Measurements from ENCODE around the gene CHM.
"Not testable (repeated sequence)": the region's sequence is repeated elsewhere in the genome, so short reads cannot be mapped to it uniquely, and the experiment has no call there.

The CHM gene

DNA sequence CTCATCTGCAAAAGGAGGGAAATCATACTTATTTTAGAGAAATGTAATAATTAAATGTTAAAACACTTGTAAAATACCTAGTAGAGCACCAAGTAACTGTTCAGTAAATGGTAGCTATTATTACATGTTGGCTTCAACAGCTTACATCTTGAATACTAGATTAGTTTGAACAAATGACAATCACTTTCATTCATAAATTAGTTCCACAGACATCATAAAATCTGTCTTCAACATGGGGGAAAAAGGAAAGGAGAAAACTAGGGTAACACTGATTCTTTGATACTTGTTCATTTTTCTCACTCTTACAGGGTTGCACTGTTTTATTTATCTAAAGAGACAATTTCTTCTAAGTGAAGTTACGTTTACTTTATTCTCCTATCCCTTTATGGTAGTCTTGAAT, 51.7 kb downstream of the CHM start:
- DNase-seq, result no peak

GRCh38 chrX:85994797-85995196, 52.6 kb downstream of the CHM start:
- no peak for DNase-seq

- no peak for DNase-seq
These were observed 53.1 kb downstream of the CHM start for GRCh38 chrX:85994228-85994627.

- DNase-seq, result no peak
These were observed 53.7 kb downstream of the CHM start for GRCh38 chrX:85993539-85994197.

- DNase-seq, result no peak
These were observed 54.5 kb downstream of the CHM start for GRCh38 chrX:85992811-85993229.

- DNase-seq, result no peak
These were observed 59.0 kb downstream of the CHM start for GRCh38 chrX:85988353-85988752.

DNA sequence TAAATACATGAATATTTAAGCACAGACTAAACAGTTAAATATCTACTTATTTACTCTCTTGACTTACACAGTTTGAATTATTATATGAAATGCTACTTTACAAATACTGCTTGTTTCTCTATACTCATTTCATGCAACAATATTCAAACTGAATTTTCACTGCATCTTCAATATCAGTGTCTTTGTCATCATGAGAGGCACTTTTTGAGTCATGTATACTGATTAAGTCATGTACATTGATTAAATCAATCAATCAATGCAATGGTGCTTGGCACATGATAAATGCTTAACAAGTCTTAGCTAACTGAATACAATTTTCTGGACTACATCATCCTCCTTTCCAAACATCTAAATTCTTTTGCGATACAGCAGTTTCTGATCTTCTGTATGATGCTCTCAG, 67.1 kb downstream of the CHM start:
- no peak for DNase-seq

GRCh38 chrX:85977218-85977617, 70.1 kb downstream of the CHM start:
- DNase-seq, result no peak

DNA sequence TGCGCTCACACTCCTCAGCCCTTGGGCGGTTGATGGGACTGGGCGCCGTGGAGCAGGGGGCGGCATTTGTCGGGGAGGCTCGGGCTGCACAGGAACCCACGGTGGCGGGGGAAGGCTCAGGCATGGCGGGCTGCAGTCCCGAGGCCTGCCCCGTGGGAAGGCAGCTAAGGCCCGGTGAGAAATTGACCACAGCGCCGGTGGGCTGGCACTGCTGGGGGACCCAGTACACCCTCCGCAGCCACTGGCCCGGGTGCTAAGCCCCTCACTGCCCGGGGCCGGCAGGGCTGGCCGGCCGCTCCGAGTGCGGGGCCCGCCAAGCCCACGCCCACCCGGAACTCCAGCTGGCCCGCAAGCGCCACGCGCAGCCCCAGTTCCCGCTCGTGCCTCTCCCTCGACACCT, 75.0 kb downstream of the CHM start:
- not testable (repeated sequence) for DNase-seq

DNA sequence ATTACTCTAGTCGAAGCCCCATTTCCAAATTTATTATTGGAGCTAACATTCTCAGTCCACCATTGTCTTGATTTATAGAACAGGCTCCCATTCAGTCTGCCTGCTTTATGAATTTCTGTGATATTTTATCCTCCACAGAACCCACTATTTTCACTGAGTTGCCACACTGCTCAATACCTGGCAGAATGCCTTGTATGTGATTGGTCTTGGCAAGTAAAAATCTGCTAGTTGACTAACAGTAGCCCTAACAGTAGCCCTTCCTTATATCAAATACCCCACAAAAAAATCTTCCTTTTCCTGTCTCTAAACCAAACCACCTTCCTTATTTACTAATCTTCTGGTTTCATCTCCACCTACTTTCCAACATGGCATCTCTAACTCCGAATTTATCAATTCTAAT, 82.6 kb downstream of the CHM start:
- DNase-seq, result no peak

- DNase-seq, result no peak
These were observed 83.6 kb downstream of the CHM start for GRCh38 chrX:85963736-85964135.

DNA sequence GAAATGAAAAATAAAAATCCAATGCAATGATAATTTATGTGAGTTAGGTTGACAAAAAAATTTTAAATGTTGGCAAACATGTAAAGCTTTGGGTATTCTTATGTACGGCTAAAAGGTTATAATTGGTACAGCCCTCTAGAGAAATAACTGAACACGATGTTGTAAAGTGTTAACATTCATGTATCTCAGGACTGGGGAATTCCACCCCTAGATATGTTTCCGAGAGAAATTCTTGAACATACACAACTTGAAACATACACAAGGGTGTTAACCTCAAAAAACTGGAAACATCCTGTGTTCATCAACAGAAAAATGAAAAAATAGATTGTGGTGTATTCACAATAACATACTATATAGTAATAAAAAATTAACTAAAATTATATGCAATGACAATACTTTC, 91.8 kb downstream of the CHM start:
- DNase-seq, result no peak

DNA sequence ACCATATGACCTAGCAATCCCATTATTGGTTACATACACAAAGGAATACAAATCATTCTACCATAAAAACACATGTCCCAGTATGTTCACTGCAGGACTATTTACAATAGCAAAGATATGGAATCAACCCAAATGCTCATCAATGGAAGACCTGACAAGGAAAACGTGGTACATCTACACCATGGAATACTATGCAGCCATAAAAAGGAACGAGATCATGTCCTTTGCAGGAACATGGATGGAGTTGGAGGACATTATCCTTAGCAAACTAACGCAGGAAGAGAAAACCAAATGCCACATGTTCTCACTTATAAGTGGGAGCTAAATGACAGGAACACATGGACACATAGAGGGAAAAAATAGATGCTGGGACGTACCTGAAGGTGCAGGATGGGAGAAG, 102.6 kb downstream of the CHM start:
- DNase-seq, result not testable (repeated sequence)

- no peak for DNase-seq
These were observed 106.1 kb downstream of the CHM start for GRCh38 chrX:85941275-85941674.

DNA sequence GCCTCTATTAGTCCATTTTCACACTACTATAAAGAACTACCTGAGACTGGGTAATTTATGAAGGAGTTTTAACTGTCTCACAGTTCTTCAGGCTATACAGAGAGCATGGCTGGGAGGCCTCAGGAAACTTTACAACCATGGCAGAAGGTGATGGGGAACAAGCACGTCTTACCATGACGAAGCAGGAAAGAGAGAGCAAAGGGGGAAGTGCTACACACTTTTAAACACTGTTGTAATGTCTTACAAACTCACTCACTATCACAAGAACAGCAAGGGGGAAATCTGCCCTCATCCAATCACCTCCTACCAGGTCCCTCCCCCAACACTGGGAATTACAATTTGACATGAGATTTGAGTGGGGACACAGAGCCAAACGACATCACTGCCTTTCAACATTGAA, 107.4 kb downstream of the CHM start:
- DNase-seq, result not testable (repeated sequence)

DNA sequence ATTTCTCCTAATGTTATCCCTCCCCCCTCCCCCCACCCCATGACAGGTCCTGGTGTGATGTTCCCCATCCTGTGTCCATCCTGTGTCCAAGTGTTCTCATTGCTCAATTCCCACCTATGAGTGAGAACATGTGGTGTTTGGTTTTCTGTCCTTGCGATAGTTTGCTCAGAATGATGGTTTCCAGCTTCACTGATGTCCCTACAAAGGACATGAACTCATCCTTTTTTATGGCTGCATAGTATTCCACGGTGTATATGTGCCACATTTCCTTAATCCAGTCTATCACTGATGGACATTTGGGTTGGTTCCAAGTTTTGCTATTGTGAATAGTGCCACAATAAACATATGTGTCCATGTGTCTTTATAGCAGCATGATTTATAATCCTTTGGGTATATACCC, 113.0 kb downstream of the CHM start:
- not testable (repeated sequence) for DNase-seq

GRCh38 chrX:85930099-85930498, 117.3 kb downstream of the CHM start:
- DNase-seq, result no peak

GRCh38 chrX:85928606-85929005, 118.8 kb downstream of the CHM start:
- no peak for DNase-seq

- DNase-seq, result no peak
These were observed 119.6 kb downstream of the CHM start for GRCh38 chrX:85927740-85928139.

GRCh38 chrX:85922821-85923220, 124.5 kb downstream of the CHM start:
- no peak for DNase-seq

DNA sequence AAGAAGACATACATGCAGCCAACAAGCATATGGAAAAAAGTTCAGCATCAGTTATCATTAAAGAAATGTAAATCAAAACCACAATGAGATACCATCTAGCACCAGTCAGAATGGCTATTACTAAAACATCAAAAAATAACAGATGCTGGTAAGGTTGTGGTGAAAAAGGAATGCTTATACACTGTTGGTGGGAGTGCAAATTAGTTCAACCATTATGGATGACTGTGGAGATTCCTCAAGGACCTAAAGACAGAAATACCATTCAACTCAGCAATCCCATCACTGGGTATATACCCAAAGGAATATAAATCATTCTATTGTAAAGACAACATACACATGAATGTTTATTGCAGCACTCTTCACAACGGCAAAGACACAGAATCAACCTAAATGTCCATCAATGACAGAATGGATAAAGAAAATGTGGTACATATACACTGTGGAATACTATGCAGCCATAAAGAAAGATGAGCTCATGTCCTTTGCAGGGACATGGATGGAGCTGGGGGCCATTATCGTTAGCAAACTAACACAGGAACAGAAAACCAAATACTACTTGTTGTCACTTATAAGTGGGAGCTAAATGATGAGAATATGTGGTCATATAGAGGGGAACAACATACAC, 130.6 kb downstream of the CHM start:
- not testable (repeated sequence) for DNase-seq

DNA sequence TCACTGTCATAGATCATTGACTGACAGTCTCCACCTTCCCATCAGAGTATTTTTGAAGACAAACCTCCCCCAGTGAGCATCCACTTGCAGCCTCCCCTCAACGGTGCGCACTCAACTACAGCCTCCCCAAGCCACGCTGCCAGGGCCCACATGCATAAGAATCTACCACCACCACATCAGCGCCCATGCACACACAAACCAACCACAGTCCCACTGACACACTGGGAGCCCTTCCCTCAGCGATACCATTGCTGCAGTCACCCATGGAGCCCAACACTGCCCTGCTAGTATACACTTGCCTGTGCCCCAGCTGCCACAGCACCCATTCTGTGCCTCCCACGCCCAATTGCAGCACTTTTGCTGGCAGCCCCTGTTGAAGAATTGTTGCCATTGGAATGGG, 132.9 kb downstream of the CHM start:
- no peak for DNase-seq

GRCh38 chrX:85907316-85907715, 140.0 kb downstream of the CHM start:
- DNase-seq, result no peak

DNA sequence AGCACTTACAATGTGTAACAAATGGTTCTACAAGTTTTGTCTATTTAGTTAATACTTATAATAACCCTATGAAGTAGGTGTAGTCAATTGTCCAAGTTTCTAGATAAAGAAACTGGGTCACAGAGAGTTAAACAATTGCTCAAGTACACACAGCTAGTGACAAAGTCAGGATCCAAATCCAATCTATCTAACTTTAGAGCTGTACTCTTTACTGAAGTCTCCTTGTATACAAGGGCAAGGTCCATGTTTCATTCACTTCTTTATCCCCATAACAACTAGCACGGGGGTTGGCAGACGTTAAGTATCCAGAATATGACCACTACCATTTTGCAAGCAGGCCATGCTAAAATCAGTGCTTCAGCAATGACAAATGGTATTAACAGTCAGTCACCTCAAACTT, 141.0 kb downstream of the CHM start:
- DNase-seq, result no peak

DNA sequence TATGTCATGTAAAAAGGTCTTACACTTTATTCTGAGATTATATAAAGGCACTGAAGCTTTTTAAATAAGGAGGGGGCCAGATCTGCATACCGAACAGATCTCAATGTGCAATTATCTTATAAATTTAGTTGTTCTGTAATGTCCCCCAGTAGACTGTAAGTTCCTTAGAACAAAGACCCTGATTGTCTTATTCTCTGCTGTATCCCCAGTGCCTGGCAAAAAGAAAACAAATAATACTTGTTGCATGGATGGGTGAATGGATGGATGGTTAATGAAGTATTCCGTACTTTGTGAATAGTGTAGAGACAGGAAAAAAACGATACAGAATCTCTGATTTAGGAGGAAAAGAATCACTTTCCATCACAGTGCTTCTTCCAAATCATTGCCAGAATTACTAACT, 141.5 kb downstream of the CHM start:
- no peak for DNase-seq

Measured in activated CD4-positive, CD25-positive, alpha-beta regulatory T cell (primary cell).